Testis (tissue), 2 donors: ENCODE measurements around the gene S100A5.

Experiments
- CTCF ChIP-seq, 3 experiments: fragments of 450-650 bp in 2 of 3; fragments of 200-600 bp in 1 of 3; sonication (generic) in 1 of 3; IDR thresholded peaks; one replicate each; pipeline ENCODE4 v1.5.1; 2016 to 2019; ENCODE audit warnings: antibody characterized with exemption in 3 of 3, mild to moderate bottlenecking in 2 of 3, moderate library complexity in 1 of 3
- POLR2A ChIP-seq: fragments of 450-650 bp; IDR thresholded peaks from one replicate; pipeline ENCODE4 v1.6.1; 2017; ENCODE audit warnings: antibody characterized with exemption, mild to moderate bottlenecking, moderate library complexity

GRCh38 chr1:153537376-153537730 lies 3.4 kb downstream of the S100A5 start:
- no peak for TF ChIP-seq CTCF (IDR thresholded peaks at IDR 0.05)
- TF ChIP-seq POLR2A: no peak
